Sigmoid colon (tissue), 4 donors: ENCODE data around the gene CD99L2.

Source experiments
- EP300 ChIP-seq, 4 donors: sonication (generic); formaldehyde crosslinking; IDR thresholded peaks; one replicate each; pipeline ENCODE4 v1.6.1; 2017; ENCODE audit warnings: antibody characterized with exemption in 4 of 4
- POLR2AphosphoS5 ChIP-seq, 4 donors: sonication (generic); formaldehyde crosslinking; IDR thresholded peaks; one replicate each; pipeline ENCODE4 v1.6.1; 2017; ENCODE audit warnings: antibody characterized with exemption in 4 of 4
- TF ChIP-seq, protein P1 (sequence below), 4 experiments: fragments of 450-650 bp in 3 of 4; fragments of 200-600 bp in 1 of 4; IDR thresholded peaks; one replicate each; pipeline ENCODE4 v1.5.1; 2016 to 2019; ENCODE audit warnings: antibody characterized with exemption in 4 of 4, mild to moderate bottlenecking in 3 of 4, moderate library complexity in 2 of 4

DNA sequence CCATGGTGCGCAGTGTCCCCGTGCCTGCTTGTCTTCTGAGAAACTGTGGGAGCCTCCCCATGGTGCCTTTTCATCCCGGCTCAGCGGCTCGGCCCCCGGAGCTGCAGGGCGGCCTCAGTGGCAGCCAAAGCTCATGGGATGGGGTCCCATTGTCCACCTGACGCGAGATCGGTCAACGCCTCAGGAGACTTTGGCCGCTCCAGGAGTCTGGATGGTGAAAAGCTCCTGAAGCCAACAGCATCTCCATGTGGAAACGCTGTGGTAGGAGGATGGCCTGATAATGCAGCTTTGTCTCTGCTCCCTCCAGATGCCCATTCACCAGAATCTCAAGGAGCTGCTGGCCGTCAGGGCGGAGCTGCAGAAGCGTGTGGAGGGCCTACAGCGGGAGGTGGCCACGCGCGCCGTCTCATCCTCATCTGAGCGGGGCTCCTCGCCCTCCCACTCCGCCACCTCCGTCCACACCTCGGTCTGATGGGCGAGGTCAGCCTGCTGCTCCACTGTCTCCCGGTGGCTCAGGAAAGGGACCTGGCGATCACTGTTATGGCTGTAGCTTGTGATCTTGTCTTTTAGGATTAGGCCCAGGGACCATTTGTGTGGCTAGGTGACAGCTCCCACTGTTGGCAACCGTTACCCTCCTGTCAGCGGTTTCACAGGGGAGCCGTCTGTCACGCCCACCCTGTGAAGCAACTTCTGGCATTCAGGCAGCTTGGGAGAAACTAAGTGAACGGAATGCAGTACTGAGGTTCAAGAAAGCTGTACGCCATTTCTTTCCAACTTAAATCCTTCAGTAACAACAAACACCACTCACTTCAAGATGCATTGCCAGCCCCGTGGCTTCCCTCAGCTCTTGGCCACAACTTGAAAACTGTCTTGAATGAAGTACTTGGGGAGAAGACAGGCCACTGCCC is 136.0 kb downstream of the CD99L2 start:
- TF ChIP-seq, protein P1, sequence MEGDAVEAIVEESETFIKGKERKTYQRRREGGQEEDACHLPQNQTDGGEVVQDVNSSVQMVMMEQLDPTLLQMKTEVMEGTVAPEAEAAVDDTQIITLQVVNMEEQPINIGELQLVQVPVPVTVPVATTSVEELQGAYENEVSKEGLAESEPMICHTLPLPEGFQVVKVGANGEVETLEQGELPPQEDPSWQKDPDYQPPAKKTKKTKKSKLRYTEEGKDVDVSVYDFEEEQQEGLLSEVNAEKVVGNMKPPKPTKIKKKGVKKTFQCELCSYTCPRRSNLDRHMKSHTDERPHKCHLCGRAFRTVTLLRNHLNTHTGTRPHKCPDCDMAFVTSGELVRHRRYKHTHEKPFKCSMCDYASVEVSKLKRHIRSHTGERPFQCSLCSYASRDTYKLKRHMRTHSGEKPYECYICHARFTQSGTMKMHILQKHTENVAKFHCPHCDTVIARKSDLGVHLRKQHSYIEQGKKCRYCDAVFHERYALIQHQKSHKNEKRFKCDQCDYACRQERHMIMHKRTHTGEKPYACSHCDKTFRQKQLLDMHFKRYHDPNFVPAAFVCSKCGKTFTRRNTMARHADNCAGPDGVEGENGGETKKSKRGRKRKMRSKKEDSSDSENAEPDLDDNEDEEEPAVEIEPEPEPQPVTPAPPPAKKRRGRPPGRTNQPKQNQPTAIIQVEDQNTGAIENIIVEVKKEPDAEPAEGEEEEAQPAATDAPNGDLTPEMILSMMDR (IDR thresholded peaks at IDR 0.05), result no peak
- TF ChIP-seq EP300 (IDR thresholded peaks at IDR 0.05) (no peak), POLR2AphosphoS5 (IDR thresholded peaks at IDR 0.05) (no peak)
